ENCODE results near the gene CASP3.
A peak's percentile ranks its signal among the peaks of the same experiment; 100 is the strongest.
"Not testable (repeated sequence)": the region's sequence is repeated elsewhere in the genome, so short reads cannot be mapped to it uniquely, and the experiment has no call there.

Gene CASP3

GRCh38 chr4:184635381-184635780 is 13.9 kb downstream of the CASP3 start:
- no peak for DNase-seq (ENCODE audit: low spot score)

DNA sequence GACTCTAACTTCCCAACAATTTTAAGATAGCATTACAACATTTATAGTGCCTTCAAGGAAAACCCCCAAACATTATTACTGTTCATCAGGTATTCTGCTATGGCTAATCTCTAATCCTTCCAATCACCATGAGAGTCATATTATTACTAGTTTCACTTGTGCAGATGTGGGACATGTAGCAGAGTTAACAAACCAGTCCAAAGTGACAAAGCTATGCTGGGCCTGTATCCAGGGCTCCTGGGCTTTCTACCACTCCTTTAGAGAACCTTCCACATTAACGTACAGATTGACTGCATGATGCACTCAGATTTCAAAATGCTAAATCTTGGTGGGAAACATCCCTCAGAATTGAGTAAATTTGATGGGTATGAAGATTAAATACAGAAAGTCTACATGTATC is 16.4 kb downstream of the CASP3 start:
- no peak for DNase-seq (ENCODE audit: low spot score)

GRCh38 chr4:184628103-184628502 is 21.1 kb downstream of the CASP3 start:
- no peak for DNase-seq (ENCODE audit: low spot score)

DNA sequence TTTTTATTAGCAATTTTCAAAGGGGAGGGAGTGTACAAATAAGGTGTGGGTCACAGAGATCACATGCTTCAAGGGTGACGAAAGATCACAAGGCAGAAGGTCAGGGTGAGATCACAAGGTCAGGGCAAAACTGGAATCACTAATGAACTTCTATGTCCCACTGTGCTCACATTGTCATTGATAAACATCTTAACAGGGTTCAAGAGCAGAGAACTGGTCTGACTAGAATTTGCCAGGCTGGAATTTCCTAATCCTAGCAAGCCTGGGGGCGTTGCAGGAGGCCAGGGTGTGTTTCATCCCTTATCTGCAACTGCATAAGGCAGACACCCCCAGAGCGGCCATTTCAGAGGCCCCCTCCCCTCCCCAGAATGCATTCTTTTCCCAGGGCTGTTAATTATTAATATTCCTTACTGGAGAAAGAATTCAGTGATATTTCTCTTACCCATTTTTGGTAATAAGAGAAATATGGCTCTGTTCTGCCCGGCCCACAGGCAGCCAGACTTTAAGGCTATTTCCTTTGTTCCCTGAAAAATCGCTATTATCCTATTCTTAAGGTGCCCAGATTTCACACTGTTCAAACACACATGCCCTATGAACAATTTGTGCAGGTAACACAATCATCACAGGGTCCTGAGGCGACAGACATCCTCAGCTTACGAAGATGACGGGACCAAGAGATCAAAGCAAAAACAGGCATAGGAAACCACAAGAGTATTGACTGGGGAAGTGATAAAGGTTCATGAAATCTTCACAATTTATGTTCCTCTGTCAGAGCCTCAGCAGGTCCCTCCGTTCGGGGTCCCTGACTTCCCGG is 23.3 kb downstream of the CASP3 start:
- DNase-seq (ENCODE audit: low spot score), result not testable (repeated sequence)

GRCh38 chr4:184624972-184625554 is 24.2 kb downstream of the CASP3 start:
- no peak for DNase-seq (ENCODE audit: low spot score)

GRCh38 chr4:184624504-184624903 is 24.7 kb downstream of the CASP3 start:
- not testable (repeated sequence) for DNase-seq (ENCODE audit: low spot score)

DNA sequence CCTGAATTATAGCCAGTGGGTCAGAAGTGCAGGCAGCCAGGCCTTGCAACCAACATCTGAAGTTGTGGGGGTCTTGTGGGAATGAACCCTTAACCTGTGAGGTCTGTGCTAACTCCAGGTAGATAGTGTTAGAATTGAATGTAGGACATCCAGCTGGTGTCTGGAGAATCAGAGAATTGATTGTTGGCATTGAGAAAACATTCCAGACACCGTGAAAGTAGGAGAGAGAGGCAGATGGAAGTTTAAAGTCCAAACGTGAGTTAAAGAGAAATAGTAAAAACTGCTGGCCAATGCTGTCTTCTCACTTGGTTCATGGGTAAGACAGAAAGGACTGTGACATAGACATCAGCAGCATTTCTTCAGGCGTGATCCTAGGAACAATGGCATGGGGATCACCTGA is 27.7 kb downstream of the CASP3 start:
- DNase-seq (ENCODE audit: low spot score), result no peak

GRCh38 chr4:184620212-184620867 is 28.9 kb downstream of the CASP3 start:
- DNase-seq (ENCODE audit: low spot score), result no peak

DNA sequence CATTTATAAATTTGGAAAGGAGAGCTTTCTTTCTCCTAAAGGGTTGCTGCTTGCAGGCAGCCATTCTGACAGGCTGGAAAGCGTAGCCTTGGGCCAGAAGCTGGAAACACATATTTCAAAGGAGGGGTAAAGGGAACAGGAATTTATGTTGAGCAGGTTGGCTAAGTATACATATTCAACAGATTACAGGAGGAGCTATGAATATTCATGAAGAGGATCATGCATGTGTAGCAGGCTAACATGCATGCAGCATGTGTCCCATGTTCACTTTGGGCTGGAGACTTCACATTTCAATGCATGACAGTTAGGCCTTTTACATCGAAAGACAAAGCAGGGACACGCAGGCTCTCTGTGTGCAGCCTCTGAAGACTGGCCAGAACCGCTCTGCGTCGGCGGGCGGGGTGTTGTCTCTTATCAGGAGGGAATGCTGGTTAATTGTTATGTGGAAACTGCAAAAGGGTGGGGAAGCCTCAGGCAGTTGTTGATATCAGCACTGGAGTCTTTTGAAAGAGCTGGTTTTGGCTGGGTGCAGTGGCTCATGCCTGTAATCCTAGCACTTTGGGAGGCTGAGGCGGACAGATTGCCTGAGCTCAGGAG is 31.5 kb downstream of the CASP3 start:
- DNase-seq (ENCODE audit: low spot score), result no peak

DNA sequence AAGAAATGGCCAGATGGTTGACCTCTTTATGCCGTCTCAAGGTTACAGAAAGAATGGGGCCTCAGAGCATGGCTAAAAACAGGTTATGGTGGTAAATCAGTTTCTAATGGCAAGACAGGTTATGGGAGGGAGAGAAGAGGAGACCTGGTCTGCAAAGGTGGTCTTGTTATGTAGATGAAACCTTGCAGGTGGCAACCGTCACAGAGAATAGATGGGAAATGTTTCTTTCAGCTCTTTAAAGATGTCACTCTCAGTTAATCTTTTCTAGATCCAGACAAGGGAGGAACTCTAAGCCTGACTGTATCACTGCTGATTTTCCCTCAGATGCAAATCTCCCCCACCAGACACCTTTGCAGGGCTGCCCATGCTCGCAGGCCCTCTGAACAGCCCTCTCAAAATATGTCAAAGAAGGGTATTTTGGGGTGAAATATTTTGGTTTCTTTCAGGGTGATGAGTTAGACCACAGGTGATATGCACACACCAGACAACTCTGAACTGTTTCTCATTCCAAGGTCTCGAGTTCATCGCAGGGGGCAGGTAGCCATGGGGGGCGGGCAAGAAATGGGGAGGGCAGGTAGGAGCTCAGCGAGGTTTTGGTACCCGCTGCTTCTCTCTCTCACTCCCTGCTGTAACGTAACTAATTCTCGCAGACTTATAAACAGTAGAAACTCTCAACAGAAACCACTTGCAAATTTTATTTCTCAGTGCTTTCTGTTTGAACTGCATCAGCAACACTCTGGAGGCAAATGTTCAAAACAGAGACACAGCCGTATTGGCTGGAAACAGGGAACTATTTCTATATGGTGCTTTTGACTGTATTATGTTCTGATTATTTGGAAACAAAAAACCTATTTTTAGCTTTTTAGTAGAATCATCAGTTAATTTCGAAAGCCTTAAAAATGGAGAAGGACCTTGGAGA is 32.4 kb downstream of the CASP3 start:
- DNase-seq (ENCODE audit: low spot score), result no peak

- not testable (repeated sequence) for DNase-seq (ENCODE audit: low spot score)
Observed at GRCh38 chr4:184616168-184616567, 33.1 kb downstream of the CASP3 start.

GRCh38 chr4:184614509-184614908 is 34.7 kb downstream of the CASP3 start:
- DNase-seq (ENCODE audit: low spot score), result no peak

GRCh38 chr4:184613405-184613804 is 35.8 kb downstream of the CASP3 start:
- no peak for DNase-seq (ENCODE audit: low spot score)

DNA sequence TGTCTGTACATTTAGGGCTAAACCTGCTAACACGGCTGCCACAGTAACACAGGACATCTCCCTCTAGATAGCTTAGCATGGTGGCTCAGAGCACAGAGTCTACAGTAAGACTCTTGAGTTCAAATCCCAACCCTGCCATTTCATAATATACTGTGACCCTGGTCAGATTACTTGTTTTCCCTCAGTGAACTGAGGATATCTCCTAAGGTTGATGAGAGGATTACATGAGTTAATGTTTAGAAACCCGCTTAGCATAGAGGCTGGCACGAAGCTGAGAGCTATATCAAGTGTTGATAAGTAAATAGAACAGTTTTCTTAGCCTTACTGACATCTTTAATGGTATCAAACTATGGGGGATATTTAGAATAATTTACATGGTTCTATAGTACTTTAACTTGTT is 37.2 kb downstream of the CASP3 start:
- DNase-seq (ENCODE audit: low spot score), result no peak

GRCh38 chr4:184607429-184607828 is 41.8 kb downstream of the CASP3 start:
- DNase-seq (ENCODE audit: low spot score), result not testable (repeated sequence)

- DNase-seq (ENCODE audit: low spot score), result not testable (repeated sequence)
Observed at GRCh38 chr4:184602857-184603256, 46.4 kb downstream of the CASP3 start.

DNA sequence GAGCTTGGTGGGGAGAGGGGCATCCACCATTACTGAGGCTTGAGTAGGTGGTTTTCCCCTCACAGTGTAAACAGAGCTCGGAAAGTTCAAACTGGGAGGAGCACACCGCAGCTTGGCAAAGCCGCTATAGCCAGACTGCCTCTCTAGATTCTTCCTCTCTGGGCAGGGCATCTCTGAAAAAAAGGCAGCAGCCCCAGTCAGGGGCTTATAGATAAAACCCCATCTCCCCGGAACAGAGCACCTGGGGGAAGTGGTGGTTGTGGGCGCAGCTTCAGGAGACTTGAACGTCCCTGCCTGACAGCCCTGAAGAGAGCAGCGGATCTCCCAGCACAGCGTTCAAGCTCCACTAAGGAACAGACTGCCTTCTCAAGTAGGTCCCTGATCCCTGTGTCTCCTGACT is 48.3 kb downstream of the CASP3 start:
- DNase-seq (ENCODE audit: low spot score), result not testable (repeated sequence)

DNA sequence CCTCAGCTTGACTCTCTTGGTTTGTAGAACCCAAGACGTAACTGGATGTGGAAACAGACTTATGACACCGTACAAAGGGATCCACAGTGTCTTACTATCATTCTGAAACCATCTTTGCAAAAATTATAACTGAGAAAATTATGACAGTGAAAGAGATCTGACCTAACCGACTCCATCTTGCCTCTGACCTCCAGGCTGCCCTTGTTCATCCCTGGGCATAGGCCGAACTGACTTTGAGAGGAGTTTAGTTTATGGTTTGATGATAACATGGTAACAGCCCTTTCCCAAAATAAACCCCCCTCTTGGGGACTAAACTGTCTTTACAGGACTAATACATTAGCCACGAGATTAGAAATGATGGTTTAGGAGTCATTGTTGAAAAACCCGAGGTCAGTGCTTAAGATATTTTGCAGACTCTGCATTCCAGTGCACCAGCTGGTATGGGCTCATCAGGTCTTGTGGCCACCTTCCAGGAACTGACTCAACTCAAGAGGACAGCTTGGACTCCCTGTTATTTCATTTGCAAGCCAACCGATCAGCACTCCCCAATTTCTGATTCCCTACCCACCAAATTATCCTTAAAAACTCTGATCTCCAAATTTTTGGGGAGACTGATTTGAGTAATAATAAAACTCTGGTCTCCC is 49.6 kb downstream of the CASP3 start:
- peak; percentile 81 for DNase-seq (ENCODE audit: low spot score)

- DNase-seq (ENCODE audit: low spot score), result peak; percentile 32
Observed at GRCh38 chr4:184598753-184599491, 50.3 kb downstream of the CASP3 start.

DNA sequence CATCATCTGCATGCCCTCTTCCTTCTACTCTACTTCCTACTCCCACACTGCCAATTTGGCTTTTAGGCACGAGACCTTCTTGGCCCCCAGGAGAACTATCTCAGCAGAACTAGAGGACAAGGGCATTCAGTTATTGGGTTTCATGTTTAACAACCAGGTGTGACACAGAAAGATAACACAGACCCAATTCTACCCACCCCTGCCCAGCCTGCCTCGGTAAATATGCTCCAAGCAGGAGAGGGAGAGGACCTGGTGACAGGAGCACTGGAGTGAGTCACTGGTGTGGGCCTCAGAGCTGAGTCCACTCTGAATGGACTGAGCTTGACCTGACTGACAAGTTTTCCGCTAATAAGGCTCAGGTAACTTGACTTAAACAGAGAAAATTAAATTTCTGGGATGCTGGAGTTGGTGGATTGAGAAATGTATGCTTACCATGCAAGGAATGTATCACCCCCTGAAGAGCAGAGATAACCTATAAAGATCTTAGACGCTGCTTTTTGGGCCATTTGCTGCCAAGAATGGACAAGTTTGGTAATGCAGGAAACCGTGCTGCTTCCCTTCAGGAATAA is 52.5 kb downstream of the CASP3 start:
- DNase-seq (ENCODE audit: low spot score), result no peak

Measured in AG20443 (cell line).